ENCODE data around the gene ALAS1. TPM values are rescaled to one million over a fixed set of nuclear protein-coding genes. Genes with fewer than 3 reads are reported as not detected.
A peak's percentile ranks its signal among the peaks of the same experiment; 100 is the strongest.

ALAS1 gene
- total and polyA plus RNA-seq, 4 donors = 38.7 to 85.1 (median 57.2) TPM

GRCh38 chr3:52218454-52218853 lies 20.5 kb downstream of the ALAS1 start:
- Histone ChIP-seq H3K4me1 (ENCODE audit: control insufficient read depth in 5 of 5, insufficient read depth in 5 of 5, low read length in 5 of 5) (peaks cover 6 to 37% (median 24%) of the 10 kb centered on the region in 5 donors), H3K9ac (ENCODE audit: insufficient read depth in 1 of 2, low read length in 2 of 2) (peak overlapping the region; percentile 23 to 37), H3K36me3 (ENCODE audit: control insufficient read depth in 4 of 4, insufficient read depth in 4 of 4, low read length in 4 of 4) (peaks cover 6 to 19% (median 16%) of the 10 kb centered on the region in 4 donors), H3K4me3 (no peak overlapping the region), H3K9me3 (ENCODE audit: control insufficient read depth in 4 of 4, insufficient read depth in 3 of 4, low read length in 3 of 4) (no peaks in the 10 kb centered on the region), H3K27ac (ENCODE audit: low read depth in 1 of 2, low read length in 1 of 2) (peak overlapping the region; percentile 83 to 86), H3K27me3 (ENCODE audit: control insufficient read depth in 3 of 3, insufficient read depth in 3 of 3, low read length in 2 of 3) (no peaks in the 10 kb centered on the region)
- WGBS, 2 donors = 50 to 55% methylated on average over 12 of the region's 12 CpGs
- TF ChIP-seq, protein P1, sequence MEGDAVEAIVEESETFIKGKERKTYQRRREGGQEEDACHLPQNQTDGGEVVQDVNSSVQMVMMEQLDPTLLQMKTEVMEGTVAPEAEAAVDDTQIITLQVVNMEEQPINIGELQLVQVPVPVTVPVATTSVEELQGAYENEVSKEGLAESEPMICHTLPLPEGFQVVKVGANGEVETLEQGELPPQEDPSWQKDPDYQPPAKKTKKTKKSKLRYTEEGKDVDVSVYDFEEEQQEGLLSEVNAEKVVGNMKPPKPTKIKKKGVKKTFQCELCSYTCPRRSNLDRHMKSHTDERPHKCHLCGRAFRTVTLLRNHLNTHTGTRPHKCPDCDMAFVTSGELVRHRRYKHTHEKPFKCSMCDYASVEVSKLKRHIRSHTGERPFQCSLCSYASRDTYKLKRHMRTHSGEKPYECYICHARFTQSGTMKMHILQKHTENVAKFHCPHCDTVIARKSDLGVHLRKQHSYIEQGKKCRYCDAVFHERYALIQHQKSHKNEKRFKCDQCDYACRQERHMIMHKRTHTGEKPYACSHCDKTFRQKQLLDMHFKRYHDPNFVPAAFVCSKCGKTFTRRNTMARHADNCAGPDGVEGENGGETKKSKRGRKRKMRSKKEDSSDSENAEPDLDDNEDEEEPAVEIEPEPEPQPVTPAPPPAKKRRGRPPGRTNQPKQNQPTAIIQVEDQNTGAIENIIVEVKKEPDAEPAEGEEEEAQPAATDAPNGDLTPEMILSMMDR (IDR thresholded peaks at IDR 0.05; ENCODE audit: control extremely low read depth, extremely low read depth) = no peak
- ATAC-seq (ENCODE audit: insufficient read depth, low FRiP score) (no peak), DNase-seq (no peak)

DNA sequence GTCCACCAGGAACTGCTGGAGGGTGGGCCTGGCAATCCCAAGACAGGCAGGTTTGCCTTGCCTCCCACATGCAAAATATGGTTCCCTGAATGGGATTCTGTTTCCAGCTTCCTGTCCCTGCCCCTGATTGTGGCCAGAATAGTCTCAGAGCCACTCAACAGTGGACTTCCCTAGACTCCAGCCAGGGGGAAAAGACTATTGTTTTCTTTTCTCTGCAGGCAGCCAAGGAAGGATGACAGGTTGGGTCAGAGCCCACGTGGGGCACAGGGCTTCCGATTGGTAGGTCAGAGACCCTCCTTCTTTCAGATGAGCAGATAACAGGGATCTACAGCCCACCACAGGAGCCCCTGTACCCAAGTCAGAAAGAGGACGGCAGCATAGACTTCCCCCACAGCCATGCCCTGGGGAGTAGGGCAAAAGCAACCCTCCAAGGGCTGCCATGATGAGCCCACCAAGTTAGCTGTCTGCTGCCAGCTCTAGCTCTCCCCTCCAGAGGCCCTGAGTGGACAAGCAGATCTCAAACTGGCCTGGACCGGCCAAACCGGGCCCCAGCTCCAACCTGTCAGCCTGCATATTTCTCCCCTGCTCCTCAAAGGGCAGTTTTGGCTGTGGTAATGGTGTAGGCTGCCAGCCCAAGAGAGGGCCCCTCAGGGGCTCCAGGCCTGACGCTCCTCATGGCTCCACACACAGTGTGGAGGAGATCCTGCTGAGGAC lies 21.1 kb downstream of the ALAS1 start:
- no peak overlapping the region for H3K4me3 ChIP-seq
- no peak for ATAC-seq (ENCODE audit: insufficient read depth, low FRiP score)
- peak; percentile 76 to 87 (median 76) for DNase-seq
- peak overlapping the region; percentile 76 to 86 for H3K27ac ChIP-seq (ENCODE audit: low read depth in 1 of 2, low read length in 1 of 2)
- H3K9ac ChIP-seq (ENCODE audit: insufficient read depth in 1 of 2, low read length in 2 of 2) = peak overlapping the region; percentile 37 to 54
- no peaks in the 10 kb centered on the region for H3K9me3 ChIP-seq (ENCODE audit: control insufficient read depth in 4 of 4, insufficient read depth in 3 of 4, low read length in 3 of 4)
- peaks cover 6 to 37% (median 24%) of the 10 kb centered on the region in 5 donors for H3K4me1 ChIP-seq (ENCODE audit: control insufficient read depth in 5 of 5, insufficient read depth in 5 of 5, low read length in 5 of 5)
- TF ChIP-seq, protein P1 (IDR thresholded peaks at IDR 0.05; ENCODE audit: control extremely low read depth, extremely low read depth) = no peak
- H3K36me3 ChIP-seq (ENCODE audit: control insufficient read depth in 4 of 4, insufficient read depth in 4 of 4, low read length in 4 of 4) = peaks cover 4 to 15% (median 11%) of the 10 kb centered on the region in 4 donors
- 59 to 63% methylated on average over 6 of the region's 6 CpGs for WGBS, 2 donors
- no peaks in the 10 kb centered on the region for H3K27me3 ChIP-seq (ENCODE audit: control insufficient read depth in 3 of 3, insufficient read depth in 3 of 3, low read length in 2 of 3)

- H3K4me3 ChIP-seq = no peak overlapping the region
- H3K36me3 ChIP-seq (ENCODE audit: control insufficient read depth in 4 of 4, insufficient read depth in 4 of 4, low read length in 4 of 4) = peaks cover 0 to 1% (median under 1%) of the 10 kb centered on the region in 4 donors
- H3K4me1 ChIP-seq (ENCODE audit: control insufficient read depth in 5 of 5, insufficient read depth in 5 of 5, low read length in 5 of 5) = peaks cover 6 to 37% (median 24%) of the 10 kb centered on the region in 5 donors
- no peaks in the 10 kb centered on the region for H3K27me3 ChIP-seq (ENCODE audit: control insufficient read depth in 3 of 3, insufficient read depth in 3 of 3, low read length in 2 of 3)
- no peak overlapping the region for H3K9ac ChIP-seq (ENCODE audit: insufficient read depth in 1 of 2, low read length in 2 of 2)
- 30 to 35% methylated on average over 9 of the region's 9 CpGs for WGBS, 2 donors
- no peak for ATAC-seq (ENCODE audit: insufficient read depth, low FRiP score)
- H3K27ac ChIP-seq (ENCODE audit: low read depth in 1 of 2, low read length in 1 of 2) = peak overlapping the region in 1 of 2 donors; percentile 13
- TF ChIP-seq, protein P1 (IDR thresholded peaks at IDR 0.05; ENCODE audit: control extremely low read depth, extremely low read depth) = peak; percentile 86
- peak; percentile 80 to 86 (median 84) for DNase-seq
- no peaks in the 10 kb centered on the region for H3K9me3 ChIP-seq (ENCODE audit: control insufficient read depth in 4 of 4, insufficient read depth in 3 of 4, low read length in 3 of 4)
These were observed 22.5 kb downstream of the ALAS1 start for GRCh38 chr3:52220380-52221026.

Data from lung (tissue), 12 donors.